Medulla oblongata (tissue), 1 donor: ENCODE results near the gene TNFSF12.

Experiments used
- DNase-seq: peaks from one replicate; pipeline ENCODE4 v3.0.0-alpha.2; 2015; ENCODE audit errors: extremely low spot score

Gene TNFSF12

GRCh38 chr17:7548585-7549400 is at the start of gene TNFSF12:
TSS of gene TNFSF12 (plus strand) at chr17:7549058. CDS start at chr17:7549154, 96 bp downstream.
- peak; percentile 50 for DNase-seq

- no peak for DNase-seq
These were observed 49.7 kb upstream of the TNFSF12 start for GRCh38 chr17:7499161-7499560.

- DNase-seq: no peak
These were observed 47.1 kb upstream of the TNFSF12 start for GRCh38 chr17:7501729-7502128.

GRCh38 chr17:7502171-7502847 is 46.5 kb upstream of the TNFSF12 start:
- DNase-seq: no peak

- no peak for DNase-seq
These were observed 45.9 kb upstream of the TNFSF12 start for GRCh38 chr17:7502987-7503386.

- no peak for DNase-seq
These were observed 45.3 kb upstream of the TNFSF12 start for GRCh38 chr17:7503521-7503920.

- no peak for DNase-seq
These were observed 40.7 kb upstream of the TNFSF12 start for GRCh38 chr17:7508145-7508544.

- DNase-seq: no peak
These were observed 40.0 kb upstream of the TNFSF12 start for GRCh38 chr17:7508846-7509245.

GRCh38 chr17:7509937-7510336 is 38.9 kb upstream of the TNFSF12 start:
- no peak for DNase-seq

GRCh38 chr17:7511108-7511507 is 37.8 kb upstream of the TNFSF12 start:
- no peak for DNase-seq

- no peak for DNase-seq
These were observed 36.8 kb upstream of the TNFSF12 start for GRCh38 chr17:7512105-7512504.

- DNase-seq: no peak
These were observed 35.9 kb upstream of the TNFSF12 start for GRCh38 chr17:7512824-7513540.

GRCh38 chr17:7513850-7514419 is 34.9 kb upstream of the TNFSF12 start:
- no peak for DNase-seq

- no peak for DNase-seq
These were observed 32.8 kb upstream of the TNFSF12 start for GRCh38 chr17:7515911-7516610.

GRCh38 chr17:7523033-7523432 is 25.8 kb upstream of the TNFSF12 start:
- no peak for DNase-seq

- no peak for DNase-seq
These were observed 20.0 kb upstream of the TNFSF12 start for GRCh38 chr17:7528842-7529241.

- DNase-seq: no peak
These were observed 18.6 kb upstream of the TNFSF12 start for GRCh38 chr17:7530023-7530900.

- no peak for DNase-seq
These were observed 10.8 kb upstream of the TNFSF12 start for GRCh38 chr17:7538050-7538449.

- DNase-seq: no peak
These were observed 9.8 kb upstream of the TNFSF12 start for GRCh38 chr17:7538891-7539545.

- DNase-seq: no peak
These were observed 7.7 kb upstream of the TNFSF12 start for GRCh38 chr17:7541074-7541621.
